ENCODE measurements around the gene SNRPA. TPM values are rescaled to one million over a fixed set of nuclear protein-coding genes. Genes with fewer than 3 reads are reported as not detected.
A peak's percentile ranks its signal among the peaks of the same experiment; 100 is the strongest.

The SNRPA gene
- total and polyA plus RNA-seq, 2 of the 4 experiments (the other 2 are of a cell fraction) = 30.3 to 81.3 TPM

- in situ Hi-C loops (cut with MboI; ENCODE audit: low sequenced_read_pairs) = no loop called here
- no TSS peak for BruUV-seq (replicated peaks)
- intact Hi-C loops (cut with micrococcal nuclease) = no loop called here
- peak overlapping the region; percentile 29; the same call in 1 of the 2 replicates for H3K14ac ChIP-seq (replicated peaks; ENCODE audit: low read depth, low read length)
- peaks cover 17% of the 10 kb centered on the region; the same call in 1 of the 2 replicates for H3K36me3 ChIP-seq (ENCODE audit: control insufficient read depth, insufficient read depth, low read length)
- H3K4me3 ChIP-seq (ENCODE audit: insufficient read depth, low read depth, low read length) = no peak overlapping the region
- H2BK20ac ChIP-seq (ENCODE audit: low read depth, low read length) = no peak overlapping the region
- H3K4me2 ChIP-seq (ENCODE audit: low read depth, low read length) = no peak overlapping the region
- H3K9me3 ChIP-seq (ENCODE audit: control insufficient read depth, insufficient read depth, low read length) = no peaks in the 10 kb centered on the region
- H4K8ac ChIP-seq (ENCODE audit: low read depth in 2 of 2, low read length in 2 of 2) = no peak overlapping the region
- dilution Hi-C loops (cut with HindIII; ENCODE audit: low sequenced_read_pairs, unreplicated experiment) = no loop called here
- no peak overlapping the region for H3K56ac ChIP-seq (ENCODE audit: extremely low read depth, insufficient read depth, low read length)
- ATAC-seq (ENCODE audit: low read depth) = no peak
- peaks cover 15% of the 10 kb centered on the region for H4K20me1 ChIP-seq (ENCODE audit: insufficient read depth, low read length)
- H2AK5ac ChIP-seq (ENCODE audit: low read depth, low read length) = no peak overlapping the region
- H3K23ac ChIP-seq (ENCODE audit: low read depth, low read length) = peak overlapping the region; percentile 65; the same call in 1 of the 2 replicates
- H4K91ac ChIP-seq (ENCODE audit: insufficient read depth, low read depth, low read length) = no peak overlapping the region
- no peaks in the 10 kb centered on the region for H3K9me1 ChIP-seq (ENCODE audit: insufficient read depth, low read length)
- peaks cover 8% of the 10 kb centered on the region for H3K4me1 ChIP-seq (ENCODE audit: control insufficient read depth, insufficient read depth, low read length)
- H2BK120ac ChIP-seq (ENCODE audit: low read depth, low read length) = no peak overlapping the region
- no peak overlapping the region for H3K9ac ChIP-seq (ENCODE audit: low read depth, low read length)
- H3K79me1 ChIP-seq (ENCODE audit: low read depth in 1 of 2, low read length in 2 of 2) = peaks cover 14 to 26% of the 10 kb centered on the region in 2 experiments
- CTCF ChIA-PET = no interaction called here
- no peak for TF ChIP-seq POLR2A (IDR thresholded peaks at IDR 0.05; ENCODE audit: low read depth, low read length)
- no peak for TF ChIP-seq CEBPB (IDR thresholded peaks at IDR 0.05; ENCODE audit: low read depth, low read length)
- no peak for TF ChIP-seq CTCF (conservative IDR thresholded peaks at IDR 0.05; ENCODE audit: low read depth, low read length)
- no peak for TF ChIP-seq FOS (IDR thresholded peaks at IDR 0.05; ENCODE audit: low read depth, low read length)
- no peak for TF ChIP-seq NFE2L2 (IDR thresholded peaks at IDR 0.05; ENCODE audit: low read depth, low read length)
- no peak for TF ChIP-seq BHLHE40 (IDR thresholded peaks at IDR 0.05; ENCODE audit: low read depth, low read length)
- TF ChIP-seq SMC3 (IDR thresholded peaks at IDR 0.05; ENCODE audit: low read depth, low read length) = no peak
- no peak for TF ChIP-seq CHD1 (IDR thresholded peaks at IDR 0.05; ENCODE audit: low read depth, low read length)
- TF ChIP-seq RAD21 (IDR thresholded peaks at IDR 0.05; ENCODE audit: low read length) = no peak
- TF ChIP-seq RFX5 (IDR thresholded peaks at IDR 0.05; ENCODE audit: low read depth, low read length) = no peak
- TF ChIP-seq MAZ (IDR thresholded peaks at IDR 0.05; ENCODE audit: borderline replicate concordance, low read depth, low read length) = no peak
- no peak for TF ChIP-seq ELK1 (IDR thresholded peaks at IDR 0.05; ENCODE audit: borderline replicate concordance, low read depth, low read length)
- no peak for TF ChIP-seq USF2 (IDR thresholded peaks at IDR 0.05; ENCODE audit: low read depth, low read length)
- TF ChIP-seq MAFK (IDR thresholded peaks at IDR 0.05; ENCODE audit: low read depth, low read length) = no peak
- TF ChIP-seq MXI1 (IDR thresholded peaks at IDR 0.05; ENCODE audit: borderline replicate concordance, low read depth, low read length) = no peak
- TF ChIP-seq RCOR1 (IDR thresholded peaks at IDR 0.05; ENCODE audit: insufficient replicate concordance, low read length) = no peak
- H2BK15ac ChIP-seq (ENCODE audit: low read depth, low read length) = no peak overlapping the region
- no peak overlapping the region for H3K27ac ChIP-seq (ENCODE audit: insufficient read depth, low read length)
- no peaks in the 10 kb centered on the region for H3K27me3 ChIP-seq (ENCODE audit: control insufficient read depth, insufficient read depth, low read length)
- H2AK9ac ChIP-seq (replicated peaks; ENCODE audit: low read depth, low read length, poor library complexity) = no peak overlapping the region
- DNase-seq = no peak
- H2AFZ ChIP-seq (replicated peaks; ENCODE audit: low read length, poor library complexity) = no peak overlapping the region
- no peak overlapping the region for H2BK5ac ChIP-seq (ENCODE audit: low read depth, low read length, poor library complexity, severe bottlenecking)
- H4K5ac ChIP-seq (ENCODE audit: low read depth, low read length) = no peak overlapping the region
- H3K4ac ChIP-seq (ENCODE audit: low read depth, low read length) = peak overlapping the region; percentile 22; the same call in 1 of the 2 replicates
- WGBS, 2 experiments (ENCODE audit: extremely low coverage in 2 of 2, insufficient read length in 1 of 2) = no CpG with 5 or more reads among the region's 4 CpGs
- H3K18ac ChIP-seq (ENCODE audit: low read depth, low read length) = no peak overlapping the region; the same call in 1 of the 2 replicates
- POLR2A ChIA-PET (ENCODE audit: unreplicated experiment) = no interaction called here
Measured at GRCh38 chr19:40813182-40813581, 62.2 kb downstream of the SNRPA start.
